ENCODE results near the gene USP3.

The USP3 gene

DNA sequence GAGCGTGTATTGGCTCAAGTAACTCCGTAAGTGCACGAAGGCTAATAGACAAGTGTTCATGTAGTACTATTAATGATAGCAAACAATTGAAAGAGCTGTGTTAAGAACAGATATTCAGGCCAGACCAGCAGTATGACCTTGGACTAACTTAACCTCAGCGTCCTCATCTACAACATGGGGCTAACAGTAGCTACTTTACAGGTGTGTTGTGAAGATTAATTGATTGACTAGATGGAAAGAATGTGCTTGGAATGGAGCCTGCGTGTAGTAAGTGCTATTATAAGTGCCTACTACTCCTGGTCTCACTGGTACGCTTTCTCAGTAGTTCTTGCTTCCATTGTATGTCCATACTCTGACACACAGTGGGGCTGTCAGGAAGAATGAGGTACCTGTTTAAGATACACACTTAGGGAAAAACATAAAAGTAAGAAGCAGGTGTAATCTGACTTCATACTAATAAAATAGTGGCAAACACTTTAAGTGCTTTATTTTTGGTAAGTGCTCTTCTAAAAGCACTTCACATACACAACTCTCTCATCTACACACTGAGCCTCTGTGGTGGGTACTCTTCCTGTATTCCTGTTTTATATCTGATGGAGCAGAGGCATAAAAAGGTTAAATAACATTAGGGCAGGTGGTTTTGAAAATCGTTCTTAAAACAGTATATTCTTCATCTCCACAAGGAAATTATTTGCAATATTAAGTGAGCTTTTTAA, 68.5 kb downstream of the USP3 start:
- Histone ChIP-seq H3K18ac (ENCODE audit: low read length) (no peak overlapping the region), H3K4ac (ENCODE audit: low read length) (no peak overlapping the region), H3K27me3 (ENCODE audit: control insufficient read depth in 3 of 3, insufficient read depth in 3 of 3, low read depth in 1 of 3, low read length in 3 of 3) (no peaks in the 10 kb centered on the region), H4K91ac (ENCODE audit: low read depth, low read length, poor library complexity) (no peak overlapping the region), H2BK120ac (ENCODE audit: low read depth, low read length) (no peak overlapping the region), H2BK5ac (ENCODE audit: low read length) (no peak overlapping the region), H3K4me1 (ENCODE audit: control insufficient read depth in 2 of 2, insufficient read depth in 1 of 2, low read depth in 1 of 2, low read length in 2 of 2) (no peaks in the 10 kb centered on the region), H3K4me3 (ENCODE audit: low read length in 2 of 2) (no peak overlapping the region), H3K14ac (ENCODE audit: low read length) (no peak overlapping the region), H2BK12ac (ENCODE audit: low read length) (no peak overlapping the region), H4K8ac (ENCODE audit: low read depth, low read length) (no peak overlapping the region), H2AFZ (ENCODE audit: low read length) (no peak overlapping the region), H2BK15ac (ENCODE audit: low read length) (no peak overlapping the region), H3K9ac (ENCODE audit: low read depth, low read length, poor library complexity) (no peak overlapping the region), H2AK5ac (ENCODE audit: low read depth, low read length) (no peak overlapping the region), H3K9me3 (replicated peaks in 1 of 2; ENCODE audit: control insufficient read depth in 2 of 2, insufficient read depth in 1 of 2, low read depth in 1 of 2, low read length in 2 of 2) (no peaks in the 10 kb centered on the region), H3K4me2 (ENCODE audit: insufficient read depth, low read length, poor library complexity, severe bottlenecking) (no peak overlapping the region), H3K27ac (replicated peaks; ENCODE audit: low read length) (no peak overlapping the region), H3K23ac (ENCODE audit: low read depth, low read length, poor library complexity) (no peak overlapping the region), H3K79me1 (ENCODE audit: low read depth, low read length) (no peaks in the 10 kb centered on the region), H3K36me3 (replicated peaks in 1 of 2; ENCODE audit: control insufficient read depth in 2 of 2, insufficient read depth in 2 of 2, low read length in 2 of 2) (peaks cover 14 to 99% of the 10 kb centered on the region in 2 donors)
- no peak for DNase-seq (ENCODE audit: low spot score)
- WGBS, 2 donors (ENCODE audit: extremely low coverage in 2 of 2, insufficient read length in 2 of 2, insufficient replicate concordance in 1 of 2): no CpG with 5 or more reads among the region's 7 CpGs

DNA sequence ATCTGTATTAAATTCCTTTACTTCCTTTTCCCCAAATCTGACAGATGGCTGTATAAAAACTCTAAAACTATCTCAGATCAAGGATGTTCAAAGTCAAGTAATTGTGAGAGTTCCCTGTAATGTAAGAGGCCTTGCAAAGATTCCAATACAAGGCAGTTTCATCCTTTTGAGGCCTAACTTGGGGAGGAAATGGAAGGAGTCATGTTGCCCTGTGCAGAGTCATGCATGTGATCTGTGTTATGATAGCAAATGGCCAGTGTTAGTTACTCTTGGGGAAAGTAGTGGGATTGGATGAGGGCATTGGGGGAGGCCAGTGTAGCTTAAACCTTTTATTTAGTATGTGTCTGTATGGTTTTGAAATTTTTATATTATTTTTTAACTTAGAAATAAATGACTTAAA, 69.1 kb downstream of the USP3 start:
- no peak overlapping the region for H3K9ac ChIP-seq (ENCODE audit: low read depth, low read length, poor library complexity)
- H3K18ac ChIP-seq (ENCODE audit: low read length): no peak overlapping the region
- no peak overlapping the region for H3K4ac ChIP-seq (ENCODE audit: low read length)
- no peak overlapping the region for H4K8ac ChIP-seq (ENCODE audit: low read depth, low read length)
- no peak overlapping the region for H3K4me2 ChIP-seq (ENCODE audit: insufficient read depth, low read length, poor library complexity, severe bottlenecking)
- no peak overlapping the region for H4K91ac ChIP-seq (ENCODE audit: low read depth, low read length, poor library complexity)
- no peak overlapping the region for H3K27ac ChIP-seq (replicated peaks; ENCODE audit: low read length)
- H3K9me3 ChIP-seq (replicated peaks in 1 of 2; ENCODE audit: control insufficient read depth in 2 of 2, insufficient read depth in 1 of 2, low read depth in 1 of 2, low read length in 2 of 2): no peaks in the 10 kb centered on the region
- no peak overlapping the region for H2BK120ac ChIP-seq (ENCODE audit: low read depth, low read length)
- no peak for DNase-seq (ENCODE audit: low spot score)
- H3K4me1 ChIP-seq (ENCODE audit: control insufficient read depth in 2 of 2, insufficient read depth in 1 of 2, low read depth in 1 of 2, low read length in 2 of 2): no peaks in the 10 kb centered on the region
- H3K79me1 ChIP-seq (ENCODE audit: low read depth, low read length): no peaks in the 10 kb centered on the region
- no peak overlapping the region for H2BK12ac ChIP-seq (ENCODE audit: low read length)
- H2AFZ ChIP-seq (ENCODE audit: low read length): no peak overlapping the region
- H3K23ac ChIP-seq (ENCODE audit: low read depth, low read length, poor library complexity): no peak overlapping the region
- H3K27me3 ChIP-seq (ENCODE audit: control insufficient read depth in 3 of 3, insufficient read depth in 3 of 3, low read depth in 1 of 3, low read length in 3 of 3): no peaks in the 10 kb centered on the region
- no peak overlapping the region for H2BK15ac ChIP-seq (ENCODE audit: low read length)
- no peak overlapping the region for H2AK5ac ChIP-seq (ENCODE audit: low read depth, low read length)
- no peak overlapping the region for H3K14ac ChIP-seq (ENCODE audit: low read length)
- no peak overlapping the region for H3K4me3 ChIP-seq (ENCODE audit: low read length in 2 of 2)
- H3K36me3 ChIP-seq (replicated peaks in 1 of 2; ENCODE audit: control insufficient read depth in 2 of 2, insufficient read depth in 2 of 2, low read length in 2 of 2): peaks cover 14 to 97% of the 10 kb centered on the region in 2 donors
- H2BK5ac ChIP-seq (ENCODE audit: low read length): no peak overlapping the region

DNA sequence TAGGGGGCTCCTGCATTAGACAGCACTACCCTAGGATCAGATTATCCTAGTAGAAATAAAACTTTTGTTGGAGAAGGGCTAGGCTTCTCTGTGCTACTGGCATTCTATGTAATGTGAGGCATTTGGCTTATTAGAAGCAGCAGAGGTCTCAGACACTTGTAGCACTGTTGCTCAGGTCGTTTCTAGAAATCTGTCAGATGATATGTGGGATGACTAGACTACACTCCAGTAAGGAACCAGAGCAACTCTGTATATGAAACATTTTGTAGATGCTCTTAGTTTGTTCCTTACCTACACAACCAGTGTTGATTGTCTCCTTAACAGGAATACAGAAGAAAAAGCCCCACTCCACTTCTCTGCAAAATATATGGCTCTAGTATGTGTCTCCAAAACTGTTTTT, 70.9 kb downstream of the USP3 start:
- H3K9me3 ChIP-seq (replicated peaks in 1 of 2; ENCODE audit: control insufficient read depth in 2 of 2, insufficient read depth in 1 of 2, low read depth in 1 of 2, low read length in 2 of 2): no peaks in the 10 kb centered on the region
- no peak overlapping the region for H4K91ac ChIP-seq (ENCODE audit: low read depth, low read length, poor library complexity)
- no peaks in the 10 kb centered on the region for H3K79me1 ChIP-seq (ENCODE audit: low read depth, low read length)
- no peak overlapping the region for H2AK5ac ChIP-seq (ENCODE audit: low read depth, low read length)
- H3K4ac ChIP-seq (ENCODE audit: low read length): no peak overlapping the region
- H3K27me3 ChIP-seq (ENCODE audit: control insufficient read depth in 3 of 3, insufficient read depth in 3 of 3, low read depth in 1 of 3, low read length in 3 of 3): no peaks in the 10 kb centered on the region
- no peak overlapping the region for H2BK120ac ChIP-seq (ENCODE audit: low read depth, low read length)
- no peaks in the 10 kb centered on the region for H3K4me1 ChIP-seq (ENCODE audit: control insufficient read depth in 2 of 2, insufficient read depth in 1 of 2, low read depth in 1 of 2, low read length in 2 of 2)
- H3K4me3 ChIP-seq (ENCODE audit: low read length in 2 of 2): no peak overlapping the region
- H2BK5ac ChIP-seq (ENCODE audit: low read length): no peak overlapping the region
- no peak overlapping the region for H3K18ac ChIP-seq (ENCODE audit: low read length)
- H4K8ac ChIP-seq (ENCODE audit: low read depth, low read length): no peak overlapping the region
- H3K14ac ChIP-seq (ENCODE audit: low read length): no peak overlapping the region
- no peak overlapping the region for H3K27ac ChIP-seq (replicated peaks; ENCODE audit: low read length)
- no peak overlapping the region for H3K9ac ChIP-seq (ENCODE audit: low read depth, low read length, poor library complexity)
- H3K23ac ChIP-seq (ENCODE audit: low read depth, low read length, poor library complexity): no peak overlapping the region
- H2BK15ac ChIP-seq (ENCODE audit: low read length): no peak overlapping the region
- no CpG with 5 or more reads among the region's 1 CpG for WGBS, 2 donors (ENCODE audit: extremely low coverage in 2 of 2, insufficient read length in 2 of 2, insufficient replicate concordance in 1 of 2)
- H3K36me3 ChIP-seq (replicated peaks in 1 of 2; ENCODE audit: control insufficient read depth in 2 of 2, insufficient read depth in 2 of 2, low read length in 2 of 2): peaks cover 11 to 97% of the 10 kb centered on the region in 2 donors
- H2BK12ac ChIP-seq (ENCODE audit: low read length): no peak overlapping the region
- DNase-seq (ENCODE audit: low spot score): no peak
- H3K4me2 ChIP-seq (ENCODE audit: insufficient read depth, low read length, poor library complexity, severe bottlenecking): no peak overlapping the region
- no peak overlapping the region for H2AFZ ChIP-seq (ENCODE audit: low read length)

DNA sequence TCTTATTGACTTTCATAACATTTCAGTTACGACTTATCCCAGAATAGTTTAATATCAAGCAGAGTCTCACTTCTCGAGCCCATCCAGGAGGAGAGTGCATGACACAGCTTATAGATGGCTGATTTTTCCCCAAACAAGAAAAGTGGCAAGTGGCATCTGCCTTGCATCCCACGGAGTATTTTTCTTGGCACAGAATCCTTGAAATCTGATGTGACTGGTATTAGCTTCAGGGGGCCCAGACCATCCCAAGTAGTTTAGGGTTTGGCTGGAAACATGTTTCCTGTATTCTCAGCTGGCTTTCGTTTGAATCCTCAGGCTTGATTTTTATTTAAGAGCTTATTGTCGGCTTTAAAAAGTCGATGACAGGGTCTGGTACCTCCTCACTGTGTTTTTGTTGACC, 72.0 kb downstream of the USP3 start:
- no peak overlapping the region for H3K4ac ChIP-seq (ENCODE audit: low read length)
- no peak for DNase-seq (ENCODE audit: low spot score)
- peaks cover 10 to 95% of the 10 kb centered on the region in 2 donors for H3K36me3 ChIP-seq (replicated peaks in 1 of 2; ENCODE audit: control insufficient read depth in 2 of 2, insufficient read depth in 2 of 2, low read length in 2 of 2)
- H3K4me2 ChIP-seq (ENCODE audit: insufficient read depth, low read length, poor library complexity, severe bottlenecking): no peak overlapping the region
- no peak overlapping the region for H4K91ac ChIP-seq (ENCODE audit: low read depth, low read length, poor library complexity)
- H2BK15ac ChIP-seq (ENCODE audit: low read length): no peak overlapping the region
- H3K23ac ChIP-seq (ENCODE audit: low read depth, low read length, poor library complexity): no peak overlapping the region
- H4K8ac ChIP-seq (ENCODE audit: low read depth, low read length): no peak overlapping the region
- no peak overlapping the region for H3K4me3 ChIP-seq (ENCODE audit: low read length in 2 of 2)
- no peaks in the 10 kb centered on the region for H3K27me3 ChIP-seq (ENCODE audit: control insufficient read depth in 3 of 3, insufficient read depth in 3 of 3, low read depth in 1 of 3, low read length in 3 of 3)
- H3K4me1 ChIP-seq (ENCODE audit: control insufficient read depth in 2 of 2, insufficient read depth in 1 of 2, low read depth in 1 of 2, low read length in 2 of 2): no peaks in the 10 kb centered on the region
- H3K9me3 ChIP-seq (replicated peaks in 1 of 2; ENCODE audit: control insufficient read depth in 2 of 2, insufficient read depth in 1 of 2, low read depth in 1 of 2, low read length in 2 of 2): no peaks in the 10 kb centered on the region
- no peak overlapping the region for H2AFZ ChIP-seq (ENCODE audit: low read length)
- WGBS, 2 donors (ENCODE audit: extremely low coverage in 2 of 2, insufficient read length in 2 of 2, insufficient replicate concordance in 1 of 2): no CpG with 5 or more reads among the region's 6 CpGs
- H3K9ac ChIP-seq (ENCODE audit: low read depth, low read length, poor library complexity): no peak overlapping the region
- no peak overlapping the region for H2AK5ac ChIP-seq (ENCODE audit: low read depth, low read length)
- no peak overlapping the region for H3K18ac ChIP-seq (ENCODE audit: low read length)
- no peak overlapping the region for H2BK120ac ChIP-seq (ENCODE audit: low read depth, low read length)
- H3K27ac ChIP-seq (replicated peaks; ENCODE audit: low read length): no peak overlapping the region
- no peak overlapping the region for H3K14ac ChIP-seq (ENCODE audit: low read length)
- H3K79me1 ChIP-seq (ENCODE audit: low read depth, low read length): no peaks in the 10 kb centered on the region
- no peak overlapping the region for H2BK5ac ChIP-seq (ENCODE audit: low read length)
- no peak overlapping the region for H2BK12ac ChIP-seq (ENCODE audit: low read length)
